Jurkat, Clone E6-1 (cell line): Measurements from ENCODE around the gene RAD51C.

ENCODE experiments used
- DNase-seq: peaks from one replicate; pipeline ENCODE4 v3.0.0-alpha.2; 2011; ENCODE audit warnings: low read depth, low spot score
- H3K4me3 ChIP-seq: 2 replicates; pipeline ENCODE4 v1.5.1; 2011; ENCODE audit warnings: mild to moderate bottlenecking, low read length, control low read depth, moderate library complexity

Gene RAD51C

DNA sequence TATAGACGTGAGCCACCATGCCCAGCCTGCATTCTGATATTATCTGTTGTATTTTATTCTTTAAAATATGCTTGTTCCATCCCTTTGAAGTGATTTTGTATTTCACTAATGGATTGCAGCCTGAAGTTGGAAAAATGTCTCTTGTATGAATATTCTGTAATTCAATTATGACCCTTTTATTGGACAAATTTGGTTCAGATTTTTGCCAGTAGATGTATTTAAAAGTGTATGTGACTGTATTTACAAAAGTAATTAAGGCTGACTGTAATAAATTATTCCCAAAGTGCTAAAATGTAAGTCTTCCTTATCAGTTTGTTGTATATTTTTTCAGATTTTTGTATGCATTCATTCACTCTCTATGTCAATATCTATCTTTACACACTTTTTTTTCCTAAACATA, 87.0 kb downstream of the RAD51C start:
- H3K4me3 ChIP-seq = no peak overlapping the region
- DNase-seq = no peak

DNA sequence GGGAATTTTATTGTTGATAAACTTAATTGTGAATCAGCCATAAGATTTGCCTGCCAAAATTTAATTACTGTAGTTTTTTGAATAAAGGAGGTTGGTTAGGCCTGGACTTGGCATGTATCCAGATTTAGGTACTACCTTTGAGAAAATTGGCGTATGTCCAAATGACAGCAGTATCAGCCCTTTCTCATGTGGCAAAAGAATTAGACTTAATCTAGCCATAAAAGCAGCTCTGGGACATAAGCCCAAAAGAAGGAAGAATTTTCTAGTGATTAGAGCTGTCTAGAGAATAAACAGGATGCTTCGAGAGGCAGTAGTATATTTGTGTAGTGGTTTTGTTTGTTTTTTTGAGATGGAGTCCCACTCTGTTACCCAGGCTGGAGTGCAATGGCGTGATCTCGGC, 91.0 kb downstream of the RAD51C start:
- H3K4me3 ChIP-seq = no peak overlapping the region
- DNase-seq = peak; percentile 33

DNA sequence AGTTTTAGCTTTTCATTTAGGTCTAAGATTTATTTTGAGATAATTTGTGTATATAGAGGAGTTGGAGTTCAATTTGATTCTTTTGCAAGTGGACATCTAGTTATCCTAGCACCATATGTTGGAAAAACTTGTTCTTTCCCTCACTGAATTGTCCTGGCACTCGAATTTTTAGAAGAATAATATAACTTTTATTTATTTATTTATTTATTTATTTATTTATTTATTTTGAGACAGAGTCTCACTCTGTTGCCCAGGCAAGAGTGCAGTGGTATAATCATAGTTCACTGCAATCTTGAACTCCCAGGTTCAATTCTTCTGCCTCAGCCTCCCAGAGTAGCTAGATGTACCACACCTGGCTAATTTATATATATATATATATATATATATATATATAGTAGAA, 92.7 kb downstream of the RAD51C start:
- no peak for DNase-seq
- no peak overlapping the region for H3K4me3 ChIP-seq
